Cerebellar nuclear complex (tissue), 1 donor: ENCODE data around the gene RGS14.
"Not testable (repeated sequence)": the region's sequence is repeated elsewhere in the genome, so short reads cannot be mapped to it uniquely, and the experiment has no call there.

ENCODE experiments used
- DNase-seq, 2 experiments: peaks; one replicate each; lab custom pipeline; 2025; lab: John Stamatoyannopoulos, UW

Gene RGS14

GRCh38 chr5:177365845-177366527 lies 8.3 kb downstream of the RGS14 start:
- no peak for DNase-seq

GRCh38 chr5:177366528-177367322 lies 9.0 kb downstream of the RGS14 start:
- no peak for DNase-seq

- no peak for DNase-seq
These were observed 9.7 kb downstream of the RGS14 start for GRCh38 chr5:177367323-177367848.

- no peak for DNase-seq
These were observed 10.5 kb downstream of the RGS14 start for GRCh38 chr5:177367981-177368868.

- no peak for DNase-seq
These were observed 11.3 kb downstream of the RGS14 start for GRCh38 chr5:177368869-177369644.

GRCh38 chr5:177369645-177370440 lies 12.1 kb downstream of the RGS14 start:
- DNase-seq = no peak

GRCh38 chr5:177370488-177371119 lies 12.9 kb downstream of the RGS14 start:
- no peak for DNase-seq

- DNase-seq = no peak
These were observed 13.7 kb downstream of the RGS14 start for GRCh38 chr5:177371120-177372033.

GRCh38 chr5:177372034-177372896 lies 14.5 kb downstream of the RGS14 start:
- DNase-seq = no peak

- no peak for DNase-seq
These were observed 15.2 kb downstream of the RGS14 start for GRCh38 chr5:177372910-177373309.

GRCh38 chr5:177373806-177374205 lies 16.1 kb downstream of the RGS14 start:
- DNase-seq = no peak

- no peak for DNase-seq
These were observed 16.5 kb downstream of the RGS14 start for GRCh38 chr5:177374211-177374610.

- DNase-seq = not testable (repeated sequence)
These were observed 17.8 kb downstream of the RGS14 start for GRCh38 chr5:177375516-177375915.

GRCh38 chr5:177376107-177376506 lies 18.4 kb downstream of the RGS14 start:
- no peak for DNase-seq

GRCh38 chr5:177377851-177378776 lies 20.4 kb downstream of the RGS14 start:
- no peak for DNase-seq
